ENCODE data around the gene OR2J3. TPM values are rescaled to one million over a fixed set of nuclear protein-coding genes. Genes with fewer than 3 reads are reported as not detected.

Gene OR2J3
- total RNA-seq, 1 experiment from 2014 or later: not detected

DNA sequence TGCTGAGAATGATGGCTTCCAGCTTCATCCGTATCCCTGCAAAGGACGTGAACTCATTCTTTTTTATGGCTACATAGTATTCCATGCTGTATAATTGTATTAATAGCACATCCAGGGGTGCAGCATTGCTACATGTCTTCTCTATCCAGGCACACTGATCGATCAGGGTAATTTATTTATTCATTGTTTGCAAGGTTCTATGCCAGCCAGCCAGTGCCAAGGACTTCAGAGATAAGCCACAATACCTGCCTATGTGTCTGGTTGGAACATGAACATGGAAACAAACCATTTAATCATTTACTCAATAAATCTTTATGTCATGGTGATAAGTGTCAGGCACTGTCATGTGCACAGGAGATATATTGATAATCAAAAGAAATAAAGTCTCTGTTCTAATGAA lies 14.9 kb upstream of the OR2J3 start:
- no TSS peak for BruUV-seq (replicated peaks)
- H4K20me1 ChIP-seq (ENCODE audit: insufficient read depth): no peaks in the 10 kb centered on the region
- no peaks in the 10 kb centered on the region for H3K36me3 ChIP-seq (ENCODE audit: control insufficient read depth in 1 of 2, insufficient read depth in 2 of 2, low read length in 2 of 2)
- ATAC-seq (no peak), DNase-seq (ENCODE audit: low read depth, low spot score) (no peak)
- H2AFZ ChIP-seq (ENCODE audit: low read depth, low read length, poor library complexity, severe bottlenecking): no peak overlapping the region
- no peak overlapping the region for H3K9ac ChIP-seq (ENCODE audit: low read length)
- no peak overlapping the region for H3K27ac ChIP-seq (ENCODE audit: low read depth, low read length)
- TF ChIP-seq JUND (IDR thresholded peaks at IDR 0.05): no peak
- H3K4me2 ChIP-seq (ENCODE audit: low read length): no peak overlapping the region
- no peaks in the 10 kb centered on the region for H3K9me3 ChIP-seq (ENCODE audit: control insufficient read depth in 1 of 2, insufficient read depth in 1 of 2, low read depth in 1 of 2, low read length in 2 of 2)
- H3K4me1 ChIP-seq (ENCODE audit: control insufficient read depth in 1 of 2, insufficient read depth in 2 of 2, low read length in 2 of 2): no peaks in the 10 kb centered on the region
- H3K4me3 ChIP-seq (replicated peaks in 1 of 2; ENCODE audit: low read depth in 1 of 2, low read length in 2 of 2): no peak overlapping the region
- no peaks in the 10 kb centered on the region for H3K27me3 ChIP-seq (ENCODE audit: insufficient read depth, low read length)
- intact Hi-C loops (cut with micrococcal nuclease): no loop called here
- POLR2A ChIA-PET: no interaction called here
- H3K79me2 ChIP-seq (ENCODE audit: insufficient read depth, low read length): no peaks in the 10 kb centered on the region
- CTCF ChIA-PET: no interaction called here
- H3K9me2 ChIP-seq (ENCODE audit: insufficient read depth): no peaks in the 10 kb centered on the region
- RAD21 ChIA-PET (ENCODE audit: low non-redundant PET in 1 of 2, low total read pairs in 2 of 2, uncharacterized antibody in 2 of 2, unreplicated experiment in 2 of 2): no interaction called here

- ChIA-PET POLR2A (no interaction called here), CTCF (no interaction called here), RAD21 (ENCODE audit: low non-redundant PET in 1 of 2, low total read pairs in 2 of 2, uncharacterized antibody in 2 of 2, unreplicated experiment in 2 of 2) (no interaction called here)
- Histone ChIP-seq H3K4me1 (ENCODE audit: control insufficient read depth in 1 of 2, insufficient read depth in 2 of 2, low read length in 2 of 2) (no peaks in the 10 kb centered on the region), H3K9me3 (ENCODE audit: control insufficient read depth in 1 of 2, insufficient read depth in 1 of 2, low read depth in 1 of 2, low read length in 2 of 2) (no peaks in the 10 kb centered on the region), H4K20me1 (ENCODE audit: insufficient read depth) (no peaks in the 10 kb centered on the region), H3K4me3 (replicated peaks in 1 of 2; ENCODE audit: low read depth in 1 of 2, low read length in 2 of 2) (no peak overlapping the region), H3K4me2 (ENCODE audit: low read length) (no peak overlapping the region), H3K79me2 (ENCODE audit: insufficient read depth, low read length) (no peaks in the 10 kb centered on the region), H3K27ac (ENCODE audit: low read depth, low read length) (no peak overlapping the region), H3K36me3 (ENCODE audit: control insufficient read depth in 1 of 2, insufficient read depth in 2 of 2, low read length in 2 of 2) (no peaks in the 10 kb centered on the region), H3K27me3 (ENCODE audit: insufficient read depth, low read length) (no peaks in the 10 kb centered on the region), H3K9me2 (ENCODE audit: insufficient read depth) (no peaks in the 10 kb centered on the region), H3K9ac (ENCODE audit: low read length) (no peak overlapping the region), H2AFZ (ENCODE audit: low read depth, low read length, poor library complexity, severe bottlenecking) (no peak overlapping the region)
- intact Hi-C loops (cut with micrococcal nuclease): no loop called here
- DNase-seq (ENCODE audit: low read depth, low spot score): no peak
- no TSS peak for BruUV-seq (replicated peaks)
- ATAC-seq: no peak
- no peak for TF ChIP-seq EZH2phosphoT487 (IDR thresholded peaks at IDR 0.05; ENCODE audit: borderline replicate concordance)
- TF ChIP-seq FOSL1 (IDR thresholded peaks at IDR 0.05; ENCODE audit: low read depth): no peak
- no peak for TF ChIP-seq POLR2AphosphoS5 (IDR thresholded peaks at IDR 0.05; ENCODE audit: low read depth, low read length)
- TF ChIP-seq SP1 (IDR thresholded peaks at IDR 0.05; ENCODE audit: low read depth): no peak
- TF ChIP-seq, protein P1, sequence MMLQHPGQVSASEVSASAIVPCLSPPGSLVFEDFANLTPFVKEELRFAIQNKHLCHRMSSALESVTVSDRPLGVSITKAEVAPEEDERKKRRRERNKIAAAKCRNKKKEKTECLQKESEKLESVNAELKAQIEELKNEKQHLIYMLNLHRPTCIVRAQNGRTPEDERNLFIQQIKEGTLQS (IDR thresholded peaks at IDR 0.05): no peak
- no peak for TF ChIP-seq JUND (IDR thresholded peaks at IDR 0.05)
- TF ChIP-seq ZFX (IDR thresholded peaks at IDR 0.05): no peak
- TF ChIP-seq EZH2 (IDR thresholded peaks at IDR 0.05): no peak
- TF ChIP-seq EGR1 (IDR thresholded peaks at IDR 0.05; ENCODE audit: low read depth): no peak
- TF ChIP-seq, protein P2, sequence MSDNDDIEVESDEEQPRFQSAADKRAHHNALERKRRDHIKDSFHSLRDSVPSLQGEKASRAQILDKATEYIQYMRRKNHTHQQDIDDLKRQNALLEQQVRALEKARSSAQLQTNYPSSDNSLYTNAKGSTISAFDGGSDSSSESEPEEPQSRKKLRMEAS (IDR thresholded peaks at IDR 0.05): no peak
- no peak for TF ChIP-seq YY1 (IDR thresholded peaks at IDR 0.05; ENCODE audit: extremely low read depth, insufficient replicate concordance, low read depth, low read length)
- TF ChIP-seq, protein P3, sequence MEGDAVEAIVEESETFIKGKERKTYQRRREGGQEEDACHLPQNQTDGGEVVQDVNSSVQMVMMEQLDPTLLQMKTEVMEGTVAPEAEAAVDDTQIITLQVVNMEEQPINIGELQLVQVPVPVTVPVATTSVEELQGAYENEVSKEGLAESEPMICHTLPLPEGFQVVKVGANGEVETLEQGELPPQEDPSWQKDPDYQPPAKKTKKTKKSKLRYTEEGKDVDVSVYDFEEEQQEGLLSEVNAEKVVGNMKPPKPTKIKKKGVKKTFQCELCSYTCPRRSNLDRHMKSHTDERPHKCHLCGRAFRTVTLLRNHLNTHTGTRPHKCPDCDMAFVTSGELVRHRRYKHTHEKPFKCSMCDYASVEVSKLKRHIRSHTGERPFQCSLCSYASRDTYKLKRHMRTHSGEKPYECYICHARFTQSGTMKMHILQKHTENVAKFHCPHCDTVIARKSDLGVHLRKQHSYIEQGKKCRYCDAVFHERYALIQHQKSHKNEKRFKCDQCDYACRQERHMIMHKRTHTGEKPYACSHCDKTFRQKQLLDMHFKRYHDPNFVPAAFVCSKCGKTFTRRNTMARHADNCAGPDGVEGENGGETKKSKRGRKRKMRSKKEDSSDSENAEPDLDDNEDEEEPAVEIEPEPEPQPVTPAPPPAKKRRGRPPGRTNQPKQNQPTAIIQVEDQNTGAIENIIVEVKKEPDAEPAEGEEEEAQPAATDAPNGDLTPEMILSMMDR (IDR thresholded peaks at IDR 0.05 in 2 of 3, conservative IDR thresholded peaks at IDR 0.05 in 1 of 3; ENCODE audit: borderline replicate concordance in 1 of 3, insufficient read depth in 1 of 3, low read depth in 2 of 3, low read length in 2 of 3): no peak
- TF ChIP-seq TCF7L2 (IDR thresholded peaks at IDR 0.05; ENCODE audit: borderline replicate concordance, extremely low read depth, insufficient read depth, insufficient read length): no peak
- no peak for TF ChIP-seq SRF (IDR thresholded peaks at IDR 0.05; ENCODE audit: low read depth)
- TF ChIP-seq ELF1 (IDR thresholded peaks at IDR 0.05; ENCODE audit: borderline replicate concordance, low read depth): no peak
- TF ChIP-seq CBX3 (IDR thresholded peaks at IDR 0.05; ENCODE audit: low read depth): no peak
- no peak for TF ChIP-seq ZBTB33 (IDR thresholded peaks at IDR 0.05; ENCODE audit: extremely low read depth, insufficient replicate concordance, low read length)
- TF ChIP-seq ZNF274 (IDR thresholded peaks at IDR 0.05; ENCODE audit: low read depth, low read length): no peak
These were observed 10.1 kb upstream of the OR2J3 start for GRCh38 chr6:29097803-29098202.

All from HCT116 (cell line).